Nephron (organoid): ENCODE results near the gene DHRS7B.

ENCODE experiments used
- H3K27ac Mint-ChIP-seq, 3 experiments: 2 replicates each; pipeline ENCODE4 v1.8.0; 2020; ENCODE audit warnings: mixed read lengths in 3 of 3, mild to moderate bottlenecking in 2 of 3, moderate library complexity in 1 of 3
- H3K27me3 Mint-ChIP-seq: 2 replicates; pipeline ENCODE4 v1.8.0; 2021; ENCODE audit warnings: low read depth, mild to moderate bottlenecking, moderate library complexity, mixed read lengths
- H3K36me3 Mint-ChIP-seq: 2 replicates; pipeline ENCODE4 v1.8.0; 2020; ENCODE audit warnings: low read depth, mixed read lengths
- H3K4me1 Mint-ChIP-seq: 2 replicates; pipeline ENCODE4 v1.8.0; 2020; ENCODE audit warnings: mixed read lengths
- H3K4me3 Mint-ChIP-seq, 3 experiments: 2 replicates each; pipeline ENCODE4 v1.8.0; 2020; ENCODE audit warnings: mild to moderate bottlenecking in 3 of 3, mixed read lengths in 3 of 3, moderate library complexity in 2 of 3
- H3K9me3 Mint-ChIP-seq: 2 replicates; pipeline ENCODE4 v1.8.0; 2020; ENCODE audit warnings: mixed read lengths
- TF ChIP-seq, protein P1 (sequence below), 3 experiments: fragments of 200-600 bp; sonication (generic); IDR thresholded peaks; one replicate each; pipeline ENCODE4 v1.5.0; 2021; ENCODE audit warnings: antibody characterized with exemption in 3 of 3; ENCODE audit not compliant: unreplicated experiment in 3 of 3

The DHRS7B gene

DNA sequence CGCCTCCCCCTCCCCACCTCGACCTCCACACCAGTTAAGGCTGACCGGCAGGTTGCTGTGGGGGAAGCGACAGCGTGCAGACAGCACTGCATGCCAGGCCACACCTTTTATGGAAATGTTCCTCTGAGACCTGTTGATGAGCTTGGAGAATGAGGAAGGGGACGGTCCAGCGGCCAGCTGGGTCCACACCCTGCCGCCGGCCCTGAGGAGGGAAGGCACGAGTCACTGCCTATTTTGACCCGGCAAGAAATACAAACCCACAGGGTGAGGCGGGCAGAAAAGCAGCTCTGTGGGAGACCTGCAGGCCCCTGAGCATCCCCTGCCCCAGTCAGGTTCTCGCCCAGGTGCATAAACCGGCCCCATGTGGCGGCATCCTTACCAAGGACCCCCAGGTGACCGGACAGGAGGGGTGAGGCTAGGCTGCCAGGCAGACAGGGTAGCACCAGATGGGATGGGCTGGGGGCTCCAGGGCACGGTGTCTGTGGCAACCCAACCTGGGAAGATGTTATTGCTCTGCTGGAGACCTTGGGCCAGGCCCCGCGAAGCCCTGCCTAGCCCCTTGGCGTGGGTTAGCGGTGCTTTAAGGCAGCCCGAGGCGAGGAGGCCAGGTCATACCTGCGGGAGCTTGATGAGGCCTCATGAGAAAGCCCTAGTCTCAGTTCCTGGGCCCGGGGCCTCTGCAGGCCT lies 113.7 kb downstream of the DHRS7B start:
- Mint-ChIP-seq H3K27me3 (no peaks in the 10 kb centered on the region), H3K4me1 (no peaks in the 10 kb centered on the region), H3K4me3 (no peak overlapping the region), H3K36me3 (no peaks in the 10 kb centered on the region), H3K27ac (no peak overlapping the region), H3K9me3 (no peaks in the 10 kb centered on the region)
- TF ChIP-seq, protein P1, sequence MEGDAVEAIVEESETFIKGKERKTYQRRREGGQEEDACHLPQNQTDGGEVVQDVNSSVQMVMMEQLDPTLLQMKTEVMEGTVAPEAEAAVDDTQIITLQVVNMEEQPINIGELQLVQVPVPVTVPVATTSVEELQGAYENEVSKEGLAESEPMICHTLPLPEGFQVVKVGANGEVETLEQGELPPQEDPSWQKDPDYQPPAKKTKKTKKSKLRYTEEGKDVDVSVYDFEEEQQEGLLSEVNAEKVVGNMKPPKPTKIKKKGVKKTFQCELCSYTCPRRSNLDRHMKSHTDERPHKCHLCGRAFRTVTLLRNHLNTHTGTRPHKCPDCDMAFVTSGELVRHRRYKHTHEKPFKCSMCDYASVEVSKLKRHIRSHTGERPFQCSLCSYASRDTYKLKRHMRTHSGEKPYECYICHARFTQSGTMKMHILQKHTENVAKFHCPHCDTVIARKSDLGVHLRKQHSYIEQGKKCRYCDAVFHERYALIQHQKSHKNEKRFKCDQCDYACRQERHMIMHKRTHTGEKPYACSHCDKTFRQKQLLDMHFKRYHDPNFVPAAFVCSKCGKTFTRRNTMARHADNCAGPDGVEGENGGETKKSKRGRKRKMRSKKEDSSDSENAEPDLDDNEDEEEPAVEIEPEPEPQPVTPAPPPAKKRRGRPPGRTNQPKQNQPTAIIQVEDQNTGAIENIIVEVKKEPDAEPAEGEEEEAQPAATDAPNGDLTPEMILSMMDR (IDR thresholded peaks at IDR 0.05; ENCODE audit: unreplicated experiment in 3 of 3) = no peak
